ENCODE measurements around the gene SRC. TPM values are rescaled to one million over a fixed set of nuclear protein-coding genes. Genes with fewer than 3 reads are reported as not detected.

Gene SRC
- total RNA-seq = 3.2 and 4.4 TPM in 2 replicates

GRCh38 chr20:37345339-37346235, at the start of gene SRC:
Gene SRC (plus strand): TSS chr20:37346140. CDS start chr20:37384154, 38,014 bp downstream.

Other genes with a start within 250 kb of the SRC start
- gene RPN2, start 166.8 kb upstream of the SRC start, total RNA-seq = 303 and 305 TPM in 2 replicates
- 0.27 and 0.34 TPM in 2 replicates for gene MROH8, start 166.6 kb upstream of the SRC start, total RNA-seq
- not detected in 2 replicates for gene GHRH, start 84.3 kb upstream of the SRC start, total RNA-seq
- 13.0 and 17.4 TPM in 2 replicates for gene MANBAL, start 56.5 kb upstream of the SRC start, total RNA-seq
- not detected in 2 replicates for gene NNAT, start 175.1 kb downstream of the SRC start, total RNA-seq
- gene BLCAP, start 181.7 kb downstream of the SRC start, total RNA-seq = 39.2 and 42.4 TPM in 2 replicates

Data from mammary microvascular endothelial cell (primary cell).